ENCODE results near the gene DDB1.

GRCh38 chr11:61283613-61284012, 49.3 kb downstream of the DDB1 start:
- TF ChIP-seq POLR2A (IDR thresholded peaks at IDR 0.05) (no peak), POLR2AphosphoS5 (IDR thresholded peaks at IDR 0.05) (no peak)
- TF ChIP-seq, protein P1, sequence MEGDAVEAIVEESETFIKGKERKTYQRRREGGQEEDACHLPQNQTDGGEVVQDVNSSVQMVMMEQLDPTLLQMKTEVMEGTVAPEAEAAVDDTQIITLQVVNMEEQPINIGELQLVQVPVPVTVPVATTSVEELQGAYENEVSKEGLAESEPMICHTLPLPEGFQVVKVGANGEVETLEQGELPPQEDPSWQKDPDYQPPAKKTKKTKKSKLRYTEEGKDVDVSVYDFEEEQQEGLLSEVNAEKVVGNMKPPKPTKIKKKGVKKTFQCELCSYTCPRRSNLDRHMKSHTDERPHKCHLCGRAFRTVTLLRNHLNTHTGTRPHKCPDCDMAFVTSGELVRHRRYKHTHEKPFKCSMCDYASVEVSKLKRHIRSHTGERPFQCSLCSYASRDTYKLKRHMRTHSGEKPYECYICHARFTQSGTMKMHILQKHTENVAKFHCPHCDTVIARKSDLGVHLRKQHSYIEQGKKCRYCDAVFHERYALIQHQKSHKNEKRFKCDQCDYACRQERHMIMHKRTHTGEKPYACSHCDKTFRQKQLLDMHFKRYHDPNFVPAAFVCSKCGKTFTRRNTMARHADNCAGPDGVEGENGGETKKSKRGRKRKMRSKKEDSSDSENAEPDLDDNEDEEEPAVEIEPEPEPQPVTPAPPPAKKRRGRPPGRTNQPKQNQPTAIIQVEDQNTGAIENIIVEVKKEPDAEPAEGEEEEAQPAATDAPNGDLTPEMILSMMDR (IDR thresholded peaks at IDR 0.05) = no peak
